ENCODE measurements around the gene NEK7.

The NEK7 gene

GRCh38 chr1:198244772-198245171 is 88.0 kb downstream of the NEK7 start:
- Histone ChIP-seq H3K9me3 (replicated peaks; ENCODE audit: insufficient read depth, low read length) (no peaks in the 10 kb centered on the region), H3K9ac (ENCODE audit: low read length) (no peak overlapping the region), H3K27me3 (replicated peaks; ENCODE audit: insufficient read depth, low read length) (no peaks in the 10 kb centered on the region), H4K20me1 (ENCODE audit: insufficient read depth, low read length) (no peaks in the 10 kb centered on the region), H3K4me2 (ENCODE audit: low read depth, low read length) (no peak overlapping the region), H2AFZ (ENCODE audit: low read length) (no peak overlapping the region), H3K79me2 (ENCODE audit: low read length) (peaks cover 15% of the 10 kb centered on the region; the same call in 1 of the 2 replicates), H3K27ac (ENCODE audit: low read length) (no peak overlapping the region), H3K36me3 (replicated peaks; ENCODE audit: insufficient read depth, low read length) (no peaks in the 10 kb centered on the region), H3K4me1 (ENCODE audit: low read length) (no peaks in the 10 kb centered on the region), H3F3A (ENCODE audit: insufficient read depth, low read length) (no peaks in the 10 kb centered on the region), H3K4me3 (ENCODE audit: low read length) (no peak overlapping the region), H3K9me2 (replicated peaks; ENCODE audit: insufficient read depth, low read length) (no peaks in the 10 kb centered on the region)
- TF ChIP-seq EZH2phosphoT487 (IDR thresholded peaks at IDR 0.05; ENCODE audit: low read length) (no peak), CTCF (IDR thresholded peaks at IDR 0.05; ENCODE audit: low read length) (no peak), EZH2 (optimal IDR thresholded peaks at IDR 0.05; ENCODE audit: low read depth, low read length) (no peak)
- DNase-seq = no peak

GRCh38 chr1:198245379-198245778 is 88.6 kb downstream of the NEK7 start:
- no peak overlapping the region for H3K4me3 ChIP-seq (ENCODE audit: low read length)
- H3K9me2 ChIP-seq (replicated peaks; ENCODE audit: insufficient read depth, low read length) = no peaks in the 10 kb centered on the region
- H3K9ac ChIP-seq (ENCODE audit: low read length) = no peak overlapping the region
- H3K79me2 ChIP-seq (ENCODE audit: low read length) = peaks cover 15% of the 10 kb centered on the region; the same call in 1 of the 2 replicates
- no peaks in the 10 kb centered on the region for H3K27me3 ChIP-seq (replicated peaks; ENCODE audit: insufficient read depth, low read length)
- no peak overlapping the region for H3K27ac ChIP-seq (ENCODE audit: low read length)
- H3K9me3 ChIP-seq (replicated peaks; ENCODE audit: insufficient read depth, low read length) = no peaks in the 10 kb centered on the region
- H3F3A ChIP-seq (ENCODE audit: insufficient read depth, low read length) = no peaks in the 10 kb centered on the region
- H3K36me3 ChIP-seq (replicated peaks; ENCODE audit: insufficient read depth, low read length) = no peaks in the 10 kb centered on the region
- DNase-seq = no peak
- H3K4me1 ChIP-seq (ENCODE audit: low read length) = no peaks in the 10 kb centered on the region
- no peak overlapping the region for H2AFZ ChIP-seq (ENCODE audit: low read length)
- H4K20me1 ChIP-seq (ENCODE audit: insufficient read depth, low read length) = no peaks in the 10 kb centered on the region
- TF ChIP-seq EZH2 (optimal IDR thresholded peaks at IDR 0.05; ENCODE audit: low read depth, low read length) (no peak), CTCF (IDR thresholded peaks at IDR 0.05; ENCODE audit: low read length) (no peak), EZH2phosphoT487 (IDR thresholded peaks at IDR 0.05; ENCODE audit: low read length) (no peak)
- H3K4me2 ChIP-seq (ENCODE audit: low read depth, low read length) = no peak overlapping the region

- H3K4me2 ChIP-seq (ENCODE audit: low read depth, low read length) = no peak overlapping the region
- H3K79me2 ChIP-seq (ENCODE audit: low read length) = peaks cover 12% of the 10 kb centered on the region; the same call in 1 of the 2 replicates
- no peak for DNase-seq
These were observed 89.5 kb downstream of the NEK7 start for GRCh38 chr1:198246337-198246736.

More at GRCh38 chr1:198246337-198246736, 89.5 kb downstream of the NEK7 start:
- no peaks in the 10 kb centered on the region for H3K9me3 ChIP-seq (replicated peaks; ENCODE audit: insufficient read depth, low read length)
- H3K36me3 ChIP-seq (replicated peaks; ENCODE audit: insufficient read depth, low read length) = no peaks in the 10 kb centered on the region
- no peak overlapping the region for H3K27ac ChIP-seq (ENCODE audit: low read length)
- H3K27me3 ChIP-seq (replicated peaks; ENCODE audit: insufficient read depth, low read length) = no peaks in the 10 kb centered on the region
- H4K20me1 ChIP-seq (ENCODE audit: insufficient read depth, low read length) = no peaks in the 10 kb centered on the region
- TF ChIP-seq CTCF (IDR thresholded peaks at IDR 0.05; ENCODE audit: low read length) (no peak), EZH2phosphoT487 (IDR thresholded peaks at IDR 0.05; ENCODE audit: low read length) (no peak), EZH2 (optimal IDR thresholded peaks at IDR 0.05; ENCODE audit: low read depth, low read length) (no peak)
- no peaks in the 10 kb centered on the region for H3F3A ChIP-seq (ENCODE audit: insufficient read depth, low read length)
- H3K9ac ChIP-seq (ENCODE audit: low read length) = no peak overlapping the region
- no peaks in the 10 kb centered on the region for H3K4me1 ChIP-seq (ENCODE audit: low read length)
- H3K9me2 ChIP-seq (replicated peaks; ENCODE audit: insufficient read depth, low read length) = no peaks in the 10 kb centered on the region
- no peak overlapping the region for H2AFZ ChIP-seq (ENCODE audit: low read length)
- H3K4me3 ChIP-seq (ENCODE audit: low read length) = no peak overlapping the region
